ENCODE data around the gene MAP4K3. TPM values are rescaled to one million over a fixed set of nuclear protein-coding genes. Genes with fewer than 3 reads are reported as not detected.

Gene MAP4K3
- total and polyA plus RNA-seq, 9 donors, result 20.6 to 96.4 (median 53.0) TPM

GRCh38 chr2:39468579-39469451 is 31.7 kb upstream of the MAP4K3 start:
- no peak for DNase-seq
- Histone ChIP-seq H3K4me1 (ENCODE audit: insufficient read depth) (peaks cover 15% of the 10 kb centered on the region), H3K36me3 (no peaks in the 10 kb centered on the region)

GRCh38 chr2:39466311-39466710 is 29.2 kb upstream of the MAP4K3 start:
- no peak overlapping the region for H3K27ac ChIP-seq

More at GRCh38 chr2:39468579-39469451, 31.7 kb upstream of the MAP4K3 start:
- Histone ChIP-seq H3K27ac (peak overlapping the region in 1 of 2 donors; percentile 54), H3K4me3 (no peak overlapping the region), H3K27me3 (no peaks in the 10 kb centered on the region), H3K9me3 (no peaks in the 10 kb centered on the region)
- intact Hi-C loops (cut with DNase I), result no loop called here
- WGBS, 3 donors, result 47 to 51% (median 47%) methylated on average over 4 of the region's 4 CpGs
- TF ChIP-seq POLR2A (IDR thresholded peaks at IDR 0.05), result no peak
- TF ChIP-seq EP300 (IDR thresholded peaks at IDR 0.05), result no peak
- no peak for TF ChIP-seq CTCF (IDR thresholded peaks at IDR 0.05)

GRCh38 chr2:39464864-39465263 is 27.8 kb upstream of the MAP4K3 start:
- Histone ChIP-seq H3K27ac (no peak overlapping the region), H3K4me3 (no peak overlapping the region), H3K36me3 (no peaks in the 10 kb centered on the region), H3K27me3 (no peaks in the 10 kb centered on the region), H3K4me1 (ENCODE audit: insufficient read depth) (peaks cover 14% of the 10 kb centered on the region), H3K9me3 (no peaks in the 10 kb centered on the region)
- DNase-seq, result no peak
- intact Hi-C loops (cut with DNase I), result no loop called here
- 47 to 53% (median 51%) methylated on average over 1 of the region's 1 CpG for WGBS, 3 donors
- TF ChIP-seq CTCF (IDR thresholded peaks at IDR 0.05) (no peak), POLR2A (IDR thresholded peaks at IDR 0.05) (no peak), EP300 (IDR thresholded peaks at IDR 0.05) (no peak)

More at GRCh38 chr2:39466311-39466710, 29.2 kb upstream of the MAP4K3 start:
- no peak for DNase-seq
- Histone ChIP-seq H3K36me3 (no peaks in the 10 kb centered on the region), H3K9me3 (no peaks in the 10 kb centered on the region), H3K27me3 (no peaks in the 10 kb centered on the region), H3K4me1 (ENCODE audit: insufficient read depth) (peaks cover 15% of the 10 kb centered on the region), H3K4me3 (no peak overlapping the region)
- intact Hi-C loops (cut with DNase I), result no loop called here
- 96 to 99% (median 98%) methylated on average over 6 of the region's 6 CpGs for WGBS, 3 donors
- TF ChIP-seq POLR2A (IDR thresholded peaks at IDR 0.05) (no peak), CTCF (IDR thresholded peaks at IDR 0.05) (no peak), EP300 (IDR thresholded peaks at IDR 0.05) (no peak)

GRCh38 chr2:39455826-39456225 is 18.7 kb upstream of the MAP4K3 start:
- 93 to 95% (median 93%) methylated on average over 2 of the region's 2 CpGs for WGBS, 3 donors
- intact Hi-C loops (cut with DNase I), result no loop called here

GRCh38 chr2:39452396-39452795 is 15.3 kb upstream of the MAP4K3 start:
- H3K27me3 ChIP-seq, result no peaks in the 10 kb centered on the region

More at GRCh38 chr2:39455826-39456225, 18.7 kb upstream of the MAP4K3 start:
- no peak overlapping the region for H3K27ac ChIP-seq
- H3K4me3 ChIP-seq, result no peak overlapping the region
- H3K4me1 ChIP-seq (ENCODE audit: insufficient read depth), result no peaks in the 10 kb centered on the region
- no peaks in the 10 kb centered on the region for H3K36me3 ChIP-seq
- no peak for DNase-seq
- TF ChIP-seq POLR2A (IDR thresholded peaks at IDR 0.05) (no peak), EP300 (IDR thresholded peaks at IDR 0.05) (no peak)
- H3K9me3 ChIP-seq, result no peaks in the 10 kb centered on the region
- no peaks in the 10 kb centered on the region for H3K27me3 ChIP-seq

More at GRCh38 chr2:39452396-39452795, 15.3 kb upstream of the MAP4K3 start:
- intact Hi-C loops (cut with DNase I), result no loop called here
- Histone ChIP-seq H3K4me1 (ENCODE audit: insufficient read depth) (no peaks in the 10 kb centered on the region), H3K27ac (no peak overlapping the region), H3K9me3 (no peaks in the 10 kb centered on the region), H3K4me3 (no peak overlapping the region), H3K36me3 (no peaks in the 10 kb centered on the region)
- no peak for DNase-seq
- no peak for TF ChIP-seq EP300 (IDR thresholded peaks at IDR 0.05)
- no peak for TF ChIP-seq CTCF (IDR thresholded peaks at IDR 0.05)
- TF ChIP-seq POLR2A (IDR thresholded peaks at IDR 0.05), result no peak
- WGBS, 3 donors, result 95 to 98% (median 97%) methylated on average over 5 of the region's 5 CpGs
